Endodermal cell (in vitro differentiated cells): ENCODE measurements around the gene SAMD4B. TPM values are rescaled to one million over a fixed set of nuclear protein-coding genes. Genes with fewer than 3 reads are reported as not detected.

ENCODE experiments used
- DNase-seq: peaks from one replicate; pipeline ENCODE4 v3.0.0-alpha.2; 2017
- H3K27ac ChIP-seq: 2 replicates; pipeline ENCODE4 v1.5.1; 2013; ENCODE audit warnings: mild to moderate bottlenecking, low read depth, low read length, moderate library complexity
- H3K27me3 ChIP-seq: 2 replicates; pipeline ENCODE4 v1.6.1; 2013; ENCODE audit warnings: mild to moderate bottlenecking, low read length, moderate library complexity; ENCODE audit not compliant: insufficient read depth, control insufficient read depth, poor library complexity, severe bottlenecking
- H3K36me3 ChIP-seq: 2 replicates; pipeline ENCODE4 v1.7.0; 2013; ENCODE audit warnings: mild to moderate bottlenecking, low read length, moderate library complexity; ENCODE audit not compliant: control insufficient read depth, insufficient read depth
- H3K4me1 ChIP-seq: one replicate; pipeline ENCODE4 v1.7.0; 2013; ENCODE audit warnings: low read length; ENCODE audit not compliant: control insufficient read depth, insufficient read depth
- H3K4me3 ChIP-seq: 2 replicates; pipeline ENCODE4 v1.5.1; 2013; ENCODE audit warnings: mild to moderate bottlenecking, low read length, moderate library complexity
- H3K9ac ChIP-seq: 2 replicates; pipeline ENCODE4 v1.6.1; 2013; ENCODE audit warnings: mild to moderate bottlenecking, low read length, moderate library complexity; ENCODE audit not compliant: poor library complexity, severe bottlenecking; ENCODE audit errors: extremely low read depth
- H3K9me3 ChIP-seq: 2 replicates; pipeline ENCODE4 v1.6.1; 2013; ENCODE audit warnings: mild to moderate bottlenecking, low read length, moderate library complexity; ENCODE audit not compliant: control insufficient read depth
- H3K27ac Mint-ChIP-seq: 2 replicates; pipeline ENCODE4 v1.8.0; 2020; ENCODE audit warnings: mixed read lengths
- H3K27me3 Mint-ChIP-seq: 2 replicates; pipeline ENCODE4 v1.8.0; 2021; ENCODE audit warnings: mild to moderate bottlenecking, mixed read lengths; ENCODE audit not compliant: insufficient read depth
- H3K36me3 Mint-ChIP-seq: 2 replicates; pipeline ENCODE4 v1.8.0; 2020; ENCODE audit warnings: low read depth, mixed read lengths
- H3K4me1 Mint-ChIP-seq: 2 replicates; pipeline ENCODE4 v1.8.0; 2020; ENCODE audit warnings: mixed read lengths
- H3K4me3 Mint-ChIP-seq: 2 replicates; pipeline ENCODE4 v1.8.0; 2020; ENCODE audit warnings: mild to moderate bottlenecking, moderate library complexity, mixed read lengths
- H3K9me3 Mint-ChIP-seq: 2 replicates; pipeline ENCODE4 v1.8.0; 2020; ENCODE audit warnings: mild to moderate bottlenecking, mixed read lengths
- WGBS, 2 experiments: methylation state at CpG; one replicate each; pipeline versions ENCODE4 v1.1.5 to v1.1.7; 2013; ENCODE audit warnings: missing lambda C conversion rate in 2 of 2, mixed read lengths in 1 of 2; ENCODE audit not compliant: insufficient coverage in 1 of 2, insufficient read length in 1 of 2; 5-methylcytosine and 5-hydroxymethylcytosine counted together
- total RNA-seq, 2 donors: library from RNA; stranded (reverse); fragmentation: NEBNext Ultra II Directional in 1 of 2; extraction: Animal tissue kit (Norgen Biotek cat#: 25700) in 1 of 2; gene quantifications; 2 replicates in 1 of 2; 3 replicates in 1 of 2; pipeline ENCODE4 v1.2.1, GENCODE V29; 2021
- TF ChIP-seq, protein P1 (sequence below): fragments of 200-600 bp; sonication (generic); conservative IDR thresholded peaks from 2 replicates; pipeline ENCODE4 v1.5.0; 2021; ENCODE audit warnings: antibody characterized with exemption, mild to moderate bottlenecking

Gene SAMD4B
- total RNA-seq, 2 donors from 2014 or later: 155 to 159 TPM

DNA sequence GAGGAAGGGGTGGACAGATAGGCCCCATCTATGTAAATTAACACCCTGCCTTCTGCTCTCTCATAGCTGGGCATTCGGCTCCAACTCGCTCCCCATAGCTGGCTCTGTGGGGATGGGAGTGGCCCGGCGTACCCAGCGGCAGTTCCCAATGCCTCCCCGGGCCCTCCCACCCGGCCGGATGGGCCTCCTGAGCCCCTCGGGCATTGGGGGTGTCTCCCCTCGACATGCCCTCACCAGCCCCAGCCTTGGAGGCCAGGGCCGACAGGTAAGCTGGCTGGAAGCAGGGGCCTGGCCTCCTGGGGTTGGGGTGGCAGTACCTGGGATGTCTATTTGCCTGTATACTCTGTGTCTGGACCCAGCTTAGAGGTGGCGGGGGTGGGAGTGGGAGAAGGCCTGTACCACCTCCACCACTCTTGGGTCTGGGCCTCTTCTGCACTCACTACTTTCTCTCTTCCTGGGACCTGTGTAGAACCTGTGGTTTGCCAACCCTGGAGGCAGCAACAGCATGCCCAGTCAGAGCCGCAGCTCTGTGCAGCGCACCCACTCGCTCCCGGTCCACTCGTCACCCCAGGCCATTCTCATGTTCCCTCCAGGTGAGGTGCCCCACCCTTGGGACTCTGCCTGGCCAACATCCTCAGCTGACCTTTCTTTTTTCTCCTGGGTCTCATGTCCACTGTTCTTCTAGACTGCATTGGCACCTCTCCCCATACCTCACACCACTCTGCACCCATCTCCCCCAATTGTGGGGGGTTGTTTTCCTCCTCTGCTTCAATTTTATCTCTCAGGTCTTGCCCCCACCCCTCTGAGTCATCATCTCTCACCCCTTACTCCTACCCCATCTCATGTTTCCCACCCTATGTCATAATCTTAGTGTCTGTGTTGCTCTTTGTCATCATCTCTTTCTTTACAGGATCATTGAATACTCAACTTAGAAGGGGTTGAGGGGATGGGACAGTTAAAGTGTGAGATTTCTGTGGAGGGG, 38.6 kb downstream of the SAMD4B start:
- Histone ChIP-seq H3K4me3 (no peak overlapping the region), H3K9ac (no peak overlapping the region), H3K36me3 (peaks cover 88% of the 10 kb centered on the region), H3K9me3 (no peaks in the 10 kb centered on the region), H3K4me1 (no peaks in the 10 kb centered on the region), H3K27ac (no peak overlapping the region), H3K27me3 (no peaks in the 10 kb centered on the region)
- peaks cover 84% of the 10 kb centered on the region for H3K36me3 Mint-ChIP-seq
- peaks cover 4% of the 10 kb centered on the region for H3K4me1 Mint-ChIP-seq
- no peak overlapping the region for H3K27ac Mint-ChIP-seq
- H3K4me3 Mint-ChIP-seq: no peak overlapping the region
- no peak for DNase-seq
- H3K27me3 Mint-ChIP-seq: no peaks in the 10 kb centered on the region
- no peaks in the 10 kb centered on the region for H3K9me3 Mint-ChIP-seq
- WGBS, 2 experiments: 95 to 98% methylated on average over 9 to 17 of the region's 17 CpGs
- TF ChIP-seq, protein P1, sequence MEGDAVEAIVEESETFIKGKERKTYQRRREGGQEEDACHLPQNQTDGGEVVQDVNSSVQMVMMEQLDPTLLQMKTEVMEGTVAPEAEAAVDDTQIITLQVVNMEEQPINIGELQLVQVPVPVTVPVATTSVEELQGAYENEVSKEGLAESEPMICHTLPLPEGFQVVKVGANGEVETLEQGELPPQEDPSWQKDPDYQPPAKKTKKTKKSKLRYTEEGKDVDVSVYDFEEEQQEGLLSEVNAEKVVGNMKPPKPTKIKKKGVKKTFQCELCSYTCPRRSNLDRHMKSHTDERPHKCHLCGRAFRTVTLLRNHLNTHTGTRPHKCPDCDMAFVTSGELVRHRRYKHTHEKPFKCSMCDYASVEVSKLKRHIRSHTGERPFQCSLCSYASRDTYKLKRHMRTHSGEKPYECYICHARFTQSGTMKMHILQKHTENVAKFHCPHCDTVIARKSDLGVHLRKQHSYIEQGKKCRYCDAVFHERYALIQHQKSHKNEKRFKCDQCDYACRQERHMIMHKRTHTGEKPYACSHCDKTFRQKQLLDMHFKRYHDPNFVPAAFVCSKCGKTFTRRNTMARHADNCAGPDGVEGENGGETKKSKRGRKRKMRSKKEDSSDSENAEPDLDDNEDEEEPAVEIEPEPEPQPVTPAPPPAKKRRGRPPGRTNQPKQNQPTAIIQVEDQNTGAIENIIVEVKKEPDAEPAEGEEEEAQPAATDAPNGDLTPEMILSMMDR: no peak

DNA sequence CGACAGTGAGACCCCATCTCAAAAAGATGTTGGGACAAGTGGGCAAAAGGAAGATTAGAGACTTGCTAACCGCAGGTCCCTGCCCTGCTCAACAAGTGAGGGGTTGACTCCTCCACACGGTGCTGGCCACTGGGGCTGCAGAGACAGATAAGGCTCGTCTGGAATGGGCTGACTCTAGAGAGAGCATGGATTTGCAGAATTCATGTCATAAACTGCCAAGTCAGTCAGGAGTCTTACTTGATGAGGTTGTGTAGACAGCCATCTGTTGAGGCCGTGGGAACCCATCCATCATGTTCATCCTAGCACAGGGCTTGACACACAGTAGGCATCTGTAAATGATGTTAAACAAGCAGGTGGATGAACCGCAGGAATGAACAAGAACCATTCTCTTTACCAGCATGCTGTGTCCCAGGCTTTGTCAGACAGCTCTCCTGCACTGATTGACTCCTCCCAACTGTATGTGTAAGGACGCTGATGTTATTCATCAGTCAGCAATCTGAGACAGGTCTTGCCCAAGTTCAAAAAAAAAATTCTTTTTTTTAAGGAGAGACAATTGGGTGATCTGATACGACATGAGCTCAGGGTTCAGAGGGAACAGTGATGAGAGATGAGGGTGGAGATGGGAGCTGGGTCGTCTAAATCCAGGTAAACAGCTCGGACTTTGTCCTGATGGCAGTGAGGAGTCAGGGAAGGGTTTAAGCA, 39.8 kb downstream of the SAMD4B start:
- H3K27me3 Mint-ChIP-seq: no peaks in the 10 kb centered on the region
- H3K4me1 ChIP-seq: no peaks in the 10 kb centered on the region
- H3K4me3 ChIP-seq: no peak overlapping the region
- H3K27me3 ChIP-seq: no peaks in the 10 kb centered on the region
- no peak overlapping the region for H3K4me3 Mint-ChIP-seq
- H3K27ac ChIP-seq: no peak overlapping the region
- H3K36me3 ChIP-seq: peaks cover 89% of the 10 kb centered on the region
- H3K27ac Mint-ChIP-seq: no peak overlapping the region
- DNase-seq: no peak
- no peak overlapping the region for H3K9ac ChIP-seq
- WGBS, 2 experiments: 88 to 91% methylated on average over 8 to 10 of the region's 10 CpGs
- TF ChIP-seq, protein P1: no peak
- peaks cover 4% of the 10 kb centered on the region for H3K4me1 Mint-ChIP-seq
- H3K36me3 Mint-ChIP-seq: peaks cover 83% of the 10 kb centered on the region
- H3K9me3 Mint-ChIP-seq: no peaks in the 10 kb centered on the region
- H3K9me3 ChIP-seq: no peaks in the 10 kb centered on the region

- DNase-seq: no peak
- H3K27ac Mint-ChIP-seq: peak overlapping the region; percentile 58
- no peaks in the 10 kb centered on the region for H3K4me1 ChIP-seq
- no peak overlapping the region for H3K4me3 ChIP-seq
- H3K27ac ChIP-seq: no peak overlapping the region
- H3K27me3 ChIP-seq: no peaks in the 10 kb centered on the region
- peaks cover 4% of the 10 kb centered on the region for H3K4me1 Mint-ChIP-seq
- H3K4me3 Mint-ChIP-seq: no peak overlapping the region
- TF ChIP-seq, protein P1: no peak
- no peaks in the 10 kb centered on the region for H3K9me3 ChIP-seq
- peaks cover 82% of the 10 kb centered on the region for H3K36me3 Mint-ChIP-seq
- 94 to 95% methylated on average over 7 to 18 of the region's 18 CpGs for WGBS, 2 experiments
- no peak overlapping the region for H3K9ac ChIP-seq
- no peaks in the 10 kb centered on the region for H3K9me3 Mint-ChIP-seq
- peaks cover 89% of the 10 kb centered on the region for H3K36me3 ChIP-seq
- no peaks in the 10 kb centered on the region for H3K27me3 Mint-ChIP-seq
Measured at GRCh38 chr19:39382991-39383828, 41.0 kb downstream of the SAMD4B start.
